Measurements from ENCODE around the gene GXYLT2. TPM values are rescaled to one million over a fixed set of nuclear protein-coding genes. Genes with fewer than 3 reads are reported as not detected.

Gene GXYLT2
- total and polyA plus RNA-seq, 2 of the 13 experiments (the other 11 are each of a cell fraction or from before 2014, with no cell fraction given), result 4.3 to 6.9 TPM

DNA sequence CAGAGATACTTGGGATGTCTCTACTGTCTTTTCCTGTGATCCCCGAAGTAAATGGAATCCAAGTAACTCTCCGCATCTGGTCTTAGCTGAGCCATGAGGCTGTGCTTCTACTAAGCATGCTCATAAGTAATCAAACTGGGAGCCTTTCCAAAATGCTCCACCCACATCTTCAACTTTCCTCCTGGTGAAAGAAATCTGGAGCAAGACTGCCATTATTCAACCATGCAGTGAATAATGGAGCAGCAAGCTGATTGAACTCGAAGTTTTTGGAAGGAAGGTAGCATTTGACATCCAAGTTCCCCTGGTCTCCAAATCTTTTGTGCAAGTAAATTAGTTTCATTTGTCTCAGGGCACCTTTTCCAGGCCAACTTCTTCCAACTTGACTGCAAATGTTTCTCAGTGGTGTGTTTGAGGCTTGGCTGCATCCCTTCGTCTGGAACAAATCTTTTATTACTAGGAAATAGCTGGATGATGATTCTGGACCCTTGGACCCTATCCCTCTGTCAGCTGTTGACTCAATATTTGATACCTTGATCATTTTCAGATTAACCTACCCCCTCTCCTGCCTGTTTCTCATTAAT lies 19.4 kb downstream of the GXYLT2 start (continued):
- TF ChIP-seq, protein P1, sequence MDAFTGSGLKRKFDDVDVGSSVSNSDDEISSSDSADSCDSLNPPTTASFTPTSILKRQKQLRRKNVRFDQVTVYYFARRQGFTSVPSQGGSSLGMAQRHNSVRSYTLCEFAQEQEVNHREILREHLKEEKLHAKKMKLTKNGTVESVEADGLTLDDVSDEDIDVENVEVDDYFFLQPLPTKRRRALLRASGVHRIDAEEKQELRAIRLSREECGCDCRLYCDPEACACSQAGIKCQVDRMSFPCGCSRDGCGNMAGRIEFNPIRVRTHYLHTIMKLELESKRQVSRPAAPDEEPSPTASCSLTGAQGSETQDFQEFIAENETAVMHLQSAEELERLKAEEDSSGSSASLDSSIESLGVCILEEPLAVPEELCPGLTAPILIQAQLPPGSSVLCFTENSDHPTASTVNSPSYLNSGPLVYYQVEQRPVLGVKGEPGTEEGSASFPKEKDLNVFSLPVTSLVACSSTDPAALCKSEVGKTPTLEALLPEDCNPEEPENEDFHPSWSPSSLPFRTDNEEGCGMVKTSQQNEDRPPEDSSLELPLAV (CRISPR knock-in tag; conservative IDR thresholded peaks at IDR 0.05; ENCODE audit: low read depth), result no peak
- no peak for TF ChIP-seq SIN3A (IDR thresholded peaks at IDR 0.05; ENCODE audit: borderline replicate concordance, low read depth, low read length)
- TF ChIP-seq, protein P2, sequence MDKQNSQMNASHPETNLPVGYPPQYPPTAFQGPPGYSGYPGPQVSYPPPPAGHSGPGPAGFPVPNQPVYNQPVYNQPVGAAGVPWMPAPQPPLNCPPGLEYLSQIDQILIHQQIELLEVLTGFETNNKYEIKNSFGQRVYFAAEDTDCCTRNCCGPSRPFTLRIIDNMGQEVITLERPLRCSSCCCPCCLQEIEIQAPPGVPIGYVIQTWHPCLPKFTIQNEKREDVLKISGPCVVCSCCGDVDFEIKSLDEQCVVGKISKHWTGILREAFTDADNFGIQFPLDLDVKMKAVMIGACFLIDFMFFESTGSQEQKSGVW (CRISPR knock-in tag; IDR thresholded peaks at IDR 0.05; ENCODE audit: borderline replicate concordance), result no peak

DNA sequence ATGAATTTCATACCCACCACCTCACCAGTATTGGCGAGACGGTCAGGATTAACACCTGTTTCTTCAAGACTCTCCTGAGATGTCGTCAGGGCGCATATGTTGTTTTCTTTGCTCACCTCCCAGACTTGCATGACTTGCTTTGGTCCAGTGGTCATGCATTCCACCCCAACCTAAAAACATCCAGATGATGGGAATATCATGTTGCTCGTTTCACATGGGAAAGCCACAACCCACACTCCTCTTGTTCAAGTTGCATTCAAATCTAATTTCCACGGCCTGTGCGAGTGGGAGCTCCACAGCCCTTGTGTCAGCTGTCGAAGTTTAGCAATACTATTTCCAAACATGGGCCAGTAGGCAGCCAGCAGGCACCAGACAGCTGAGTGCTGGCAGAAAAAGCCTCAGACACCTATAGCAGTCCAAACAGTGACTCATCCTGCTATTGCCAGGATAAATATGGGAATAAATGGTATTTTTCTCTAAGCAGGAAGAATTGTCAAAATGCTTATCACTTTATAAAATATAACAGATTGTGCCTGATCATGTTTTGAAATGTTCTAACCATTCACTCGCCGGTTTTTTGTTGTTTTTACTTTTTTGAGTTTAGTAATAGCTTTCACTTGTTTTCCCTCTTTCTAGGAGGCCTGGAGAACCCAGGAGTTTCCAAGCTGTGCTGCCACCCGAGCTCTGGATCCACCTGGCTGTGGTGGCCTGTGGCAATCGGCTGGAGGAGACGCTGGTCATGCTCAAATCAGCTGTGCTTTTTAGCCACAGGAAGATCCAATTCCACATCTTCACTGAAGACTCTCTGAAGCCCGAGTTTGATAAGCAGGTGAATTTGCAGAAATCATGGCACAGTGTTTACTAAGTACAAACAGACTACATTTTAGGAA lies 20.1 kb downstream of the GXYLT2 start:
- Histone ChIP-seq H3K4me2 (ENCODE audit: low read depth, low read length) (no peak overlapping the region), H3K9me3 (ENCODE audit: low read length) (no peaks in the 10 kb centered on the region), H2AFZ (ENCODE audit: low read length) (no peak overlapping the region), H3K27me3 (ENCODE audit: control insufficient read depth in 1 of 2, insufficient read depth in 2 of 2, low read length in 2 of 2) (no peaks in the 10 kb centered on the region), H4K20me1 (ENCODE audit: insufficient read depth, low read length) (no peaks in the 10 kb centered on the region), H3K36me3 (replicated peaks in 1 of 2; ENCODE audit: control insufficient read depth in 1 of 2, insufficient read depth in 2 of 2, low read length in 2 of 2) (peaks cover 0 to 3% of the 10 kb centered on the region in 2 experiments; a peak in 2 of 5 replicates), H3K4me1 (ENCODE audit: insufficient read depth, low read length) (peaks cover 6% of the 10 kb centered on the region), H3K9ac (ENCODE audit: insufficient read depth, low read depth, low read length) (no peak overlapping the region), H3K27ac (ENCODE audit: extremely low read length, insufficient read depth, low read length) (no peak overlapping the region), H3K79me2 (ENCODE audit: insufficient read depth, low read length) (no peaks in the 10 kb centered on the region), H3K4me3 (replicated peaks in 1 of 3; ENCODE audit: insufficient read depth in 1 of 3, low read depth in 2 of 3, low read length in 3 of 3) (no peak overlapping the region)
- WGBS (ENCODE audit: low lambda C conversion rate), result 91% methylated on average over 14 of the region's 14 CpGs
- POLR2A ChIA-PET, result no interaction called here
- DNase-seq (ENCODE audit: low spot score) (peak; percentile 9), ATAC-seq (peak; percentile 43; the same call in 1 of the 3 replicates), FAIRE-seq (no peak)
- peak; percentile 56 for TF ChIP-seq FOSL2 (CRISPR knock-in tag; IDR thresholded peaks at IDR 0.05)
- TF ChIP-seq, protein P3, sequence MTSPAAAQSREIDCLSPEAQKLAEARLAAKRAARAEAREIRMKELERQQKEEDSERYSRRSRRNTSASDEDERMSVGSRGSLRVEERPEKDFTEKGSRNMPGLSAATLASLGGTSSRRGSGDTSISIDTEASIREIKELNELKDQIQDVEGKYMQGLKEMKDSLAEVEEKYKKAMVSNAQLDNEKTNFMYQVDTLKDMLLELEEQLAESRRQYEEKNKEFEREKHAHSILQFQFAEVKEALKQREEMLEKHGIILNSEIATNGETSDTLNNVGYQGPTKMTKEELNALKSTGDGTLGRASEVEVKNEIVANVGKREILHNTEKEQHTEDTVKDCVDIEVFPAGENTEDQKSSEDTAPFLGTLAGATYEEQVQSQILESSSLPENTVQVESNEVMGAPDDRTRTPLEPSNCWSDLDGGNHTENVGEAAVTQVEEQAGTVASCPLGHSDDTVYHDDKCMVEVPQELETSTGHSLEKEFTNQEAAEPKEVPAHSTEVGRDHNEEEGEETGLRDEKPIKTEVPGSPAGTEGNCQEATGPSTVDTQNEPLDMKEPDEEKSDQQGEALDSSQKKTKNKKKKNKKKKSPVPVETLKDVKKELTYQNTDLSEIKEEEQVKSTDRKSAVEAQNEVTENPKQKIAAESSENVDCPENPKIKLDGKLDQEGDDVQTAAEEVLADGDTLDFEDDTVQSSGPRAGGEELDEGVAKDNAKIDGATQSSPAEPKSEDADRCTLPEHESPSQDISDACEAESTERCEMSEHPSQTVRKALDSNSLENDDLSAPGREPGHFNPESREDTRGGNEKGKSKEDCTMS (CRISPR knock-in tag; conservative IDR thresholded peaks at IDR 0.05), result no peak
- 0 out of 2 replicates have a peak, but pooled peaks have one; percentile 18 for TF ChIP-seq SAP130 (CRISPR knock-in tag; IDR thresholded peaks at IDR 0.05; ENCODE audit: low read depth)
- no TSS peak for BruUV-seq (replicated peaks)
- in situ Hi-C loops (cut with HindIII; ENCODE audit: extremely low pct_ligation_motif_present, low pct_unique_long_range_greater_than_20kb) (no loop called here), intact Hi-C loops (cut with micrococcal nuclease; ENCODE audit: unreplicated experiment) (no loop called here)
- CTCF ChIA-PET (ENCODE audit: low intra/inter-chr PET ratio, low total read pairs), result no interaction called here

Measured in HepG2 (cell line).